ENCODE results near the gene SMIM21. TPM values are rescaled to one million over a fixed set of nuclear protein-coding genes. Genes with fewer than 3 reads are reported as not detected.

The SMIM21 gene
- total RNA-seq, 1 donor from 2014 or later: not detected

- Mint-ChIP-seq H3K27ac (ENCODE audit: unreplicated experiment) (no peak overlapping the region), H3K27me3 (ENCODE audit: unreplicated experiment) (no peaks in the 10 kb centered on the region), H3K36me3 (ENCODE audit: low read depth, unreplicated experiment) (peaks cover 5% of the 10 kb centered on the region), H3K9me3 (ENCODE audit: unreplicated experiment) (no peaks in the 10 kb centered on the region), H3K4me1 (ENCODE audit: unreplicated experiment) (peaks cover 9% of the 10 kb centered on the region), H3K4me3 (ENCODE audit: unreplicated experiment) (no peak overlapping the region)
- no peak for TF ChIP-seq CTCF (IDR thresholded peaks at IDR 0.05; ENCODE audit: unreplicated experiment)
- no peak for DNase-seq (ENCODE audit: low spot score)
Observed at GRCh38 chr18:75418293-75419005, 9.1 kb downstream of the SMIM21 start.

GRCh38 chr18:75410611-75411010 lies 16.9 kb downstream of the SMIM21 start:
- no peak overlapping the region for H3K27ac Mint-ChIP-seq (ENCODE audit: unreplicated experiment)
- no peak for TF ChIP-seq CTCF (IDR thresholded peaks at IDR 0.05; ENCODE audit: unreplicated experiment)
- no peak overlapping the region for H3K4me3 Mint-ChIP-seq (ENCODE audit: unreplicated experiment)
- no peak for DNase-seq (ENCODE audit: low spot score)
- peaks cover 13% of the 10 kb centered on the region for H3K4me1 Mint-ChIP-seq (ENCODE audit: unreplicated experiment)
- no peaks in the 10 kb centered on the region for H3K27me3 Mint-ChIP-seq (ENCODE audit: unreplicated experiment)
- no peaks in the 10 kb centered on the region for H3K9me3 Mint-ChIP-seq (ENCODE audit: unreplicated experiment)
- H3K36me3 Mint-ChIP-seq (ENCODE audit: low read depth, unreplicated experiment): no peaks in the 10 kb centered on the region

DNA sequence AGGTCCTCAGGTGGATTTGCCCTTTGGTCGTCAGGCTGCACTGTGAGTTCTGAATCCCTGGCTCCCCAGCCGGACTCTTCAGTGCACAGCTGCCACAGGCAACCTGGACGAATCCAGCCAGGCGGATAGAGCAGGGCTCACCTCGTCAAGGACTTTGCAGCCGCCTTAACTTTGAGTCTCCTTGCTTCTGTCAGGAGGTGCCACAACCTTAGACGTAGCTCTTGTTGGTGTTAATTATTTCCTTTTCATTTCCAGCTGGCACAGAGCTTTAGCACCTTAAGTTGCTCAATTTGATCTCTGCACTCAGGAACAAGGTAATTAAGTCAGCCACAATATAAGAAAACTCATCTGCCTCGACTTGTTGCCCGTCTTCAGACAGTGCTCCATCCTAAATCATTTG lies 17.7 kb downstream of the SMIM21 start:
- Mint-ChIP-seq H3K36me3 (ENCODE audit: low read depth, unreplicated experiment) (no peaks in the 10 kb centered on the region), H3K27me3 (ENCODE audit: unreplicated experiment) (peaks cover 2% of the 10 kb centered on the region), H3K4me1 (ENCODE audit: unreplicated experiment) (peaks cover 10% of the 10 kb centered on the region), H3K9me3 (ENCODE audit: unreplicated experiment) (no peaks in the 10 kb centered on the region), H3K4me3 (ENCODE audit: unreplicated experiment) (no peak overlapping the region), H3K27ac (ENCODE audit: unreplicated experiment) (no peak overlapping the region)
- TF ChIP-seq CTCF (IDR thresholded peaks at IDR 0.05; ENCODE audit: unreplicated experiment): no peak
- no peak for DNase-seq (ENCODE audit: low spot score)

DNA sequence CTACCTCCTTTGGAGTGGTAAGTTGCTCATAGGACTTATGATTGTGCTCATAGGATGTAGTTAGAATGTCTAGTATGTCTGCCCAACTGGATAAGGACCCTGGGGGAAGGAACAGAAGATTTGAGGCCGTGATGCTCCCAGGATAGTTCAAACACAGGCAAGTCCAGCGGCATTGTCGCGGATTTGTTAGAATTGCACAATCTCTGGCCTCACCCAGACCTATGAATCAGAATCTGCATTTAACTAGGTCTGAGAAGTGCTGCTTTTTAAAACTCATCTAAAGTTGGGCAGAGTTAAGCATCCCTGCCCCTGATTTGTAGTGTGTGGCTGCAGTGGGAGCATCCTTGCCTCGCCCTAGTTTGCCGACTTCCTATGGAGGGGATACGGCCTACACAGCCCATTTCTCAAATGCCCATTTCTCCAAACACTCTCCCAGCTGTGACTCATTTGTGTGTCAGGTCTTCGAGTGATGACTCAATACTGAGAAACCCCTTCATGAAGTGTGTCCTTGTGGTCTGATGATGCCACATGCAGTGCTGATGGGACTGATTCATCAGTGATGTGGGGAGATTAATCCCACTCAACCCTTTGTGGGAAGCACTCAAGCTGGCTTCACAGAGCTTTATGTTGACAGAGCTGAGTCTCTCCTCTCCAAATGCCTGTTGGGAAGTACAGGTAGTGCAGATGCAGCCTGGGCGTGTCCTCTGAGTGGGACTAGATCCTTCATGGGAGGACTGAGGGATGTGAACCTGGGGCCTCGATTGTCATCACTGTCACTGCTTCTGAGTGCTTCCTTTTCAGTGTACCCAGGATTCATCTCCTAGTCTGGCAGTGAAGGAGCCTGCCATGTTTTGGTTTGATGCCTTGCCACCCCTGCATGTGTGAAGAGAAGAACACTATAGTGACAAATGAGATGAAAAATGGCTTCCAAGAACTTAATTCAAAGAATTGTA lies 18.7 kb downstream of the SMIM21 start:
- no peak overlapping the region for H3K27ac Mint-ChIP-seq (ENCODE audit: unreplicated experiment)
- H3K36me3 Mint-ChIP-seq (ENCODE audit: low read depth, unreplicated experiment): no peaks in the 10 kb centered on the region
- H3K27me3 Mint-ChIP-seq (ENCODE audit: unreplicated experiment): peaks cover 2% of the 10 kb centered on the region
- no peaks in the 10 kb centered on the region for H3K9me3 Mint-ChIP-seq (ENCODE audit: unreplicated experiment)
- H3K4me3 Mint-ChIP-seq (ENCODE audit: unreplicated experiment): no peak overlapping the region
- DNase-seq (ENCODE audit: low spot score): no peak
- TF ChIP-seq CTCF (IDR thresholded peaks at IDR 0.05; ENCODE audit: unreplicated experiment): no peak
- H3K4me1 Mint-ChIP-seq (ENCODE audit: unreplicated experiment): peaks cover 3% of the 10 kb centered on the region

Measured in endothelial cell (in vitro differentiated cells).